ENCODE data around the gene TULP3.

DNA sequence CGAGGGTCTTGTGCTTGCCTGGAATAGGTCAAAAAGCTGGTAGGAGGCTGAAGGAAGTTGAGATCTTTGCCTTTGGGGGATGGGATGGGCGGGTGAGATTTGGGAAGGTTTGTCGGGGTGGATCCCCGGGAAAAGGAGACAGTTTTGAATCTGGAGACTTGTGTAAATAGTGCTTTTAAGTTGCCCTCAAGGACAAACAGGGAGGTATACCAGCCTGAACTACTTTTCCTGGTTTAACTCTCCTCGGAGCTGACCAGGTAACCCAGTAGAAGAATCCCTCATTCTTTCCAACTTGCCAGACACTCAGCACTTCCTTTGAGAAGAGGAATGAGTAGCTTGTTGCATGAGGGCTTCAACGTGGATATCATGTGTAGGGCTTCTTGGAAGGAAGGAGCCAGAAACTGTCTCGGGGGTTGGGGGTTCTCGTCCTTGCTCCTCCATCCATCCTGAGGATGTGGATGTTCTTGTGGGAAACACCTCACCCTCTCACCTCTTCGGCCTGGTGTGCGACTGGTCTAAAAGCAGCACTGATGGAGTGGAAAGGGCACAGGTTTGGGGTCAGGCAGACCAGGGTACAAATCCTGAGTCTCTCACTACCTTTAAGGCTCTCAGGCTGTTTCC lies 70.4 kb downstream of the TULP3 start:
- TF ChIP-seq, protein P1, sequence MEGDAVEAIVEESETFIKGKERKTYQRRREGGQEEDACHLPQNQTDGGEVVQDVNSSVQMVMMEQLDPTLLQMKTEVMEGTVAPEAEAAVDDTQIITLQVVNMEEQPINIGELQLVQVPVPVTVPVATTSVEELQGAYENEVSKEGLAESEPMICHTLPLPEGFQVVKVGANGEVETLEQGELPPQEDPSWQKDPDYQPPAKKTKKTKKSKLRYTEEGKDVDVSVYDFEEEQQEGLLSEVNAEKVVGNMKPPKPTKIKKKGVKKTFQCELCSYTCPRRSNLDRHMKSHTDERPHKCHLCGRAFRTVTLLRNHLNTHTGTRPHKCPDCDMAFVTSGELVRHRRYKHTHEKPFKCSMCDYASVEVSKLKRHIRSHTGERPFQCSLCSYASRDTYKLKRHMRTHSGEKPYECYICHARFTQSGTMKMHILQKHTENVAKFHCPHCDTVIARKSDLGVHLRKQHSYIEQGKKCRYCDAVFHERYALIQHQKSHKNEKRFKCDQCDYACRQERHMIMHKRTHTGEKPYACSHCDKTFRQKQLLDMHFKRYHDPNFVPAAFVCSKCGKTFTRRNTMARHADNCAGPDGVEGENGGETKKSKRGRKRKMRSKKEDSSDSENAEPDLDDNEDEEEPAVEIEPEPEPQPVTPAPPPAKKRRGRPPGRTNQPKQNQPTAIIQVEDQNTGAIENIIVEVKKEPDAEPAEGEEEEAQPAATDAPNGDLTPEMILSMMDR (IDR thresholded peaks at IDR 0.05; ENCODE audit: extremely low read depth in 1 of 2, insufficient read depth in 1 of 2, low read depth in 1 of 2, low read length in 2 of 2): no peak
- TF ChIP-seq EZH2 (IDR thresholded peaks at IDR 0.05; ENCODE audit: borderline replicate concordance, low read depth, low read length, severe bottlenecking): no peak
- TF ChIP-seq POLR2AphosphoS5 (IDR thresholded peaks at IDR 0.05; ENCODE audit: insufficient read depth, low read depth, low read length): no peak

Data from endothelial cell of umbilical vein (primary cell).